HFFc6 (cell line): ENCODE data around the gene GHITM. TPM values are rescaled to one million over a fixed set of nuclear protein-coding genes. Genes with fewer than 3 reads are reported as not detected.

Source experiments
- DNase-seq: peaks from one replicate; pipeline ENCODE4 v3.0.0-alpha.2; 2018
- H3K27ac Mint-ChIP-seq: 2 replicates; pipeline ENCODE4 v1.8.0; 2020; ENCODE audit warnings: mild to moderate bottlenecking, mixed read lengths
- H3K27me3 Mint-ChIP-seq: 2 replicates; pipeline ENCODE4 v1.8.0; 2021; ENCODE audit warnings: mild to moderate bottlenecking, moderate library complexity, mixed read lengths; ENCODE audit not compliant: insufficient read depth
- H3K36me3 Mint-ChIP-seq: 2 replicates; pipeline ENCODE4 v1.8.0; 2021; ENCODE audit warnings: low read depth, mixed read lengths
- H3K4me1 Mint-ChIP-seq: 2 replicates; pipeline ENCODE4 v1.8.0; 2020; ENCODE audit warnings: low read depth, mixed read lengths
- H3K4me3 Mint-ChIP-seq: 2 replicates; pipeline ENCODE4 v1.8.0; 2020; ENCODE audit warnings: mild to moderate bottlenecking, moderate library complexity, mixed read lengths
- H3K9me3 Mint-ChIP-seq: 2 replicates; pipeline ENCODE4 v1.8.0; 2020; ENCODE audit warnings: mild to moderate bottlenecking, mixed read lengths
- total RNA-seq, 6 experiments: library from RNA; stranded (reverse); fragmentation: NEBNext Ultra II Directional; extraction: Animal tissue kit (Norgen Biotek cat#: 25700); gene quantifications; 2 replicates in 1 of 6; 3 replicates in 5 of 6; pipeline ENCODE4 v1.2.3, GENCODE V29; 2021
- TF ChIP-seq, protein P1 (sequence below): fragments of 200-600 bp; sonication (generic); IDR thresholded peaks from 2 replicates; pipeline ENCODE4 v1.5.0; 2021; ENCODE audit warnings: antibody characterized with exemption, mild to moderate bottlenecking

The GHITM gene
- total RNA-seq, 6 experiments from 2014 or later: 137 to 155 (median 142) TPM

DNA sequence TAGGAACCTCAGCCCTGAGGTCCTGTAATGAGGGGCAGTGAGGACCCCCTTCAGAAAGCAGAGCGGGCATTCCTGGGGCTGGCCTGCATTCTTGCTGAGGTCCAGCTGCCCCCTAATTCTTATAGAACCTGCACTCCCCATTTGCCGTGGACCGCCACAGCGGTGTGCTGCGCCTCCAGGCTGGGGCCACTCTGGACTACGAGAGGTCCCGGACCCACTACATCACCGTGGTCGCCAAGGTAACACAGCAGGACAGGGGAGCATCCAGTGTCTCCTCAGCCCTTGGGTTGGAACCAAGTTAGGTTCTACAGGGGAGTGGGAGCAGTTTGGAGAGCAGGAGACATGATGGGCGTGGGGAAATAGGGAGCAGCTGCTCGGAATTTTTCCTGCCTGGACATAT, 62.4 kb downstream of the GHITM start:
- H3K9me3 Mint-ChIP-seq: no peaks in the 10 kb centered on the region
- H3K27ac Mint-ChIP-seq: no peak overlapping the region
- no peak for DNase-seq
- H3K36me3 Mint-ChIP-seq: no peaks in the 10 kb centered on the region
- no peaks in the 10 kb centered on the region for H3K4me1 Mint-ChIP-seq
- peaks cover 20% of the 10 kb centered on the region for H3K27me3 Mint-ChIP-seq
- TF ChIP-seq, protein P1, sequence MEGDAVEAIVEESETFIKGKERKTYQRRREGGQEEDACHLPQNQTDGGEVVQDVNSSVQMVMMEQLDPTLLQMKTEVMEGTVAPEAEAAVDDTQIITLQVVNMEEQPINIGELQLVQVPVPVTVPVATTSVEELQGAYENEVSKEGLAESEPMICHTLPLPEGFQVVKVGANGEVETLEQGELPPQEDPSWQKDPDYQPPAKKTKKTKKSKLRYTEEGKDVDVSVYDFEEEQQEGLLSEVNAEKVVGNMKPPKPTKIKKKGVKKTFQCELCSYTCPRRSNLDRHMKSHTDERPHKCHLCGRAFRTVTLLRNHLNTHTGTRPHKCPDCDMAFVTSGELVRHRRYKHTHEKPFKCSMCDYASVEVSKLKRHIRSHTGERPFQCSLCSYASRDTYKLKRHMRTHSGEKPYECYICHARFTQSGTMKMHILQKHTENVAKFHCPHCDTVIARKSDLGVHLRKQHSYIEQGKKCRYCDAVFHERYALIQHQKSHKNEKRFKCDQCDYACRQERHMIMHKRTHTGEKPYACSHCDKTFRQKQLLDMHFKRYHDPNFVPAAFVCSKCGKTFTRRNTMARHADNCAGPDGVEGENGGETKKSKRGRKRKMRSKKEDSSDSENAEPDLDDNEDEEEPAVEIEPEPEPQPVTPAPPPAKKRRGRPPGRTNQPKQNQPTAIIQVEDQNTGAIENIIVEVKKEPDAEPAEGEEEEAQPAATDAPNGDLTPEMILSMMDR: no peak
- no peak overlapping the region for H3K4me3 Mint-ChIP-seq

DNA sequence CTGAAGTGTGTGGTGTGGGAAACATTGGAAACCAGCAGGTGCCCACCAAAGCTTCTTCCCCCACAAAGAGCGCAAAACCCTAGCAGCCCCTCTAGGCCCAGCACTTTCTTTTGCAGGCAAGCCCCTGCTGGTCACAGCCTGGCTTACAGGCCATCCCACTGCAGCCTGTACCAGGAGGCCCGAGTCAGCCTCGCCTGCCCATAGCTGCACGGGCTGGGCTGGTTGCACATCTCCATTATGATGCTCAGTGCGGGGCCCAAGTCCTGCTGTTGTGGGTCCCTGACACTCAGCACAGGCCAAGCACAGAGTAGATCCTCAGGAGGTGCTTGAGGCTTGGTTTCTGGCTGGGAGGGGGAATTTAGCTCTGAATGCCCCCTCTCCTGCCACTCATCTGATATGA, 63.0 kb downstream of the GHITM start:
- Mint-ChIP-seq H3K27ac (no peak overlapping the region), H3K4me1 (no peaks in the 10 kb centered on the region), H3K27me3 (peaks cover 25% of the 10 kb centered on the region), H3K9me3 (no peaks in the 10 kb centered on the region), H3K36me3 (no peaks in the 10 kb centered on the region), H3K4me3 (no peak overlapping the region)
- DNase-seq: no peak
- TF ChIP-seq, protein P1: no peak

Other genes starting within 250 kb of the GHITM start
- not detected for gene GPR15LG, start 34.3 kb downstream of the GHITM start, total RNA-seq
- not detected for gene CDHR1, start 55.0 kb downstream of the GHITM start, total RNA-seq
- not detected for gene LRIT2, start 86.0 kb downstream of the GHITM start, total RNA-seq
- not detected for gene LRIT1, start 102.0 kb downstream of the GHITM start, total RNA-seq
- gene RGR, start 105.5 kb downstream of the GHITM start, total RNA-seq: not detected
- gene CCSER2, start 189.1 kb downstream of the GHITM start, total RNA-seq: 10 to 100 TPM; 36.1 to 46.9 (median 43.0) TPM